ENCODE measurements around the gene R3HDM2.

The R3HDM2 gene

GRCh38 chr12:57430931-57431566 lies at the start of gene R3HDM2:
Gene R3HDM2, minus strand, starts transcription at chr12:57431043. Its CDS starts 120,615 bp downstream, at chr12:57310428.
- DNase-seq (ENCODE audit: low spot score): peak; percentile 90

DNA sequence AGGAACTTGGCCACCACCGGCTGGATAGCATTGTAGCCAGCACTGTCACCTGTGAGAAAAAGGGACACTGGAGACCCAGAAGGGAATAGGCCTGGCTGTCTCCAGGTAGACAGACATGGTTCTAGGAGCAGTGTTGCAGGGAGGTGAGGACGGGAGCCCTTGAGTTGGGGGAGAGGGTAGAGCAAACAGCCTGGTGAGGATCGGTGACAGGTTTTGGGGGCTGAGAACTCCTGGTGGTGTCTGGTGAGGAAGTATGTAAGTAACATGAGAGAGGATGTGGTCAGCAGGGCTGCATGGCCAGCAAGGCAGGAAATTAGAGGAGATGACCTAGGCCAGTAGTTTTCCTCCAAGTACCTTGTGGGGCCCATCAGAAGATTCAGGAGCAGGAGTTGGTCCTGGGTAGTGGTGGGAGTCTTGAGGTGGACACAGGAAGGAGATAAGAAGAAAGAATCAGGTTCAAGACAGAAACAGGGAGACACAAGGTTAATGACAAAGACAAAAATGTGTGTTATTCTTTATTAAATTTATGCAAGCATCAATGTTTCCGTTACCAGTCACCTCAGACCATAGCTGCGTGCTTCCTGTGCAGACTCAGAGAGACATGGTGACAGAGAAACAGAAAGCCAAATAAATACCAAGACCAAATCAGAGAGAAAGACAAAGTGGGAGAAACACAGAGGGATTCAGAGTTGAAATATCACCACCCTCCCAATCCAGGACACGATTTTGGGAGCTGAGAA lies 48.7 kb upstream of the R3HDM2 start, which contains the start of gene ARHGAP9:
TSS of gene ARHGAP9 (minus strand) at position 491 of the 740 bp plus-strand sequence. CDS start at position 31, 460 bp downstream.
- DNase-seq (ENCODE audit: low spot score): no peak

GRCh38 chr12:57479043-57479375 lies 48.2 kb upstream of the R3HDM2 start:
- no peak for DNase-seq (ENCODE audit: low spot score)

- no peak for DNase-seq (ENCODE audit: low spot score)
Observed at GRCh38 chr12:57477710-57478681, 47.2 kb upstream of the R3HDM2 start.

GRCh38 chr12:57476993-57477709 lies 46.3 kb upstream of the R3HDM2 start:
- no peak for DNase-seq (ENCODE audit: low spot score)

DNA sequence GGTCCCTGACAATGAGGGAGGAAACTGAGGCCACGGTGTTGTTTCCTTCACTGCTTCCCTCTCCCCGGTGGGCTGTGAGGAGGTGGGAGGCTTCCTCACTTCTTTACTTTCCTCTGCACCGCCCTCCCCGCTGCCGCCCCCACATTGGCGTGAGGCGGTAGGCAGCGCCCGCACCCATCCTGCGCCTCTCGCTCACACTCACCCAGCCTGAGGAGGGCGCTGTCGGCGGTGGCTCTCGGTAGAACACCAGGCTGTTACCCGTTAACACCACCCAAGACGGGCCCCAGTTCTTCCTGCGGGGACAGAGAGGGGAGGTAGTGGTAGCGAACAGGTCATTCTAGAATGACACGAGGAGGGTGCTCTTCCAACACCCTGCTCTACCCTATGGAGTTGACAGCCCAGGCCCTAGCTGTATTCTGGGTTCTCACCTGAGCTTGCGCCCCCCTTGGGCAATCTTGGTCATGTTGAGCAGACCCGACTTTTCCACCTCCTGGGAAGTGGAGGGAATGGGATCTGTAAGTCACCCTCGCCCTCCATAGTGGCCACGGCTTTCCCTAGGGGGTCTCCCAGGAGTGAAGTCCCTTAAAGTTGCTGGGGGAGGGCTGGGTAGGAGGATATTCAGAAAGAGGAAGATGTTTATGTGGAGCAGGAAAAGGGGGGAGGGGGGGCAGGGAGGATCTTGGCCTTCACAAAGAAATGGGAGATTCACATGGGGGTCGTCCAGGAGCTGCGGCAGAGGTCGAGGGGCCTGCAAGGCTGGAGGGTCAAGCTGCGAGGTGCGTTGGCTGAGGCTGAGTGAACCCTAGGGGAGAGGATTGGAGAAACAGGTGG lies 45.5 kb upstream of the R3HDM2 start:
- no peak for DNase-seq (ENCODE audit: low spot score)

DNA sequence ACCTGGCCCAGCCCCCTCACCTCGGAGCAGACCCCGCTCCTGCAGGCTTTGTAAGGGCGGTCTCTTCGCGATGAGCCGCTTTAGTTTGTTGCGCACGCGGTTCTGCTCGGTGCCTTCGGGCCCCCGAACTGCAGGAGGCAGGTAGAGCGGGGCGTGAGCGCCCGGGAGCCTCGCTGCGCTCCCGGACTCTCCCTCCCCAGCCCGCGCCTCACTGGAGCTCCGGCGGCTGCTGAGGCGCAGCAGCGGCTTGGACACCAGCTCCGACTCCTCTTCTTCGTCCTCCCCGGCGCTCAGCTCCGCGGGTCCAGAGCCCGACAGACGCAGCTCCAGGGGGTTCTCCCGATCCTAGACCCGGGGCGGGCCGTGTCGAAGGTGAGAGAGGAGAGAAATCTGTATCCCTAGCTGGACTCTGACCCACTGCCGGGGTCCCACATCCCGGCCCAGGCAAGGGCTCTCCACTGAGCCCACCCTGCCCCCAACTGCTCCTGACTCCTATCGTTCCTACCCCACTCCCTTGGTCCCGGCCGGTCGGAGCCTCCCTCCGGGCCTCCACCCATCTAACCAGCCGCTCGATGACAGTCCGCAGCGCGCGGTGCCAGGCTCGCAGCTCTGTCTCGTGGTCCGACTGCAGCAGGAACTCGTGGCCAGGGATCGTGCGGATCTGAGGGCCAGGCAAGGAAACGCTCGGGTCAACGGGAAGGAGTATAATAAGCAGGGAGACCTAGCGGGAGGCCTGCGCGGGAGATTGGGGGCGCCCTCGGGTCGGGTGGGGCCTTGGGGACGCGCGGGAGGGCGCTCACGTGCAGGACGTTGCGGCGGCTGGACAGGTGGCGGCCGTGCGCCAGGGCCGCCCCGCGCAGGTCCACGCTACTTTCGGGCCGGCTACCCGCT lies 44.7 kb upstream of the R3HDM2 start:
- no peak for DNase-seq (ENCODE audit: low spot score)

DNA sequence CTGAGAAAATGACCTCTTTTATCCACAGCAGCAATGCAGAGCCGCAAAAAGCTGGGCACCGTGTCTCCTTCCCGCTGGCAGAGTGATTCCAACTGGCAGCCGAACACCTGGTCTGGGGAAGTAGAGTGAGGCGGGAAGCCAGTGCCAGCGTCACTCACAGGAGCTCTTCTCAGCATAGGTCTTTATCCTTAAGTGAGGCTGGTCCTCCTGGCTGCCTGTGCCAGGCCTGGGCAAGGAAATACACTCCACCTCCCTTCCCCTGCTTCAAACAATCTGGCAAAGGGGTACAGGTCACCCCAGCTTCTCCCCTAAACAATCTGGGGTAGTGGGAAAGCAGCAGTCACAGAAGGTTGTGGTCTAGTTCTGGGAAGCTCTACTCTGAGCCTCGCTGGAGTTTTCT lies 44.0 kb upstream of the R3HDM2 start:
- no peak for DNase-seq (ENCODE audit: low spot score)

DNA sequence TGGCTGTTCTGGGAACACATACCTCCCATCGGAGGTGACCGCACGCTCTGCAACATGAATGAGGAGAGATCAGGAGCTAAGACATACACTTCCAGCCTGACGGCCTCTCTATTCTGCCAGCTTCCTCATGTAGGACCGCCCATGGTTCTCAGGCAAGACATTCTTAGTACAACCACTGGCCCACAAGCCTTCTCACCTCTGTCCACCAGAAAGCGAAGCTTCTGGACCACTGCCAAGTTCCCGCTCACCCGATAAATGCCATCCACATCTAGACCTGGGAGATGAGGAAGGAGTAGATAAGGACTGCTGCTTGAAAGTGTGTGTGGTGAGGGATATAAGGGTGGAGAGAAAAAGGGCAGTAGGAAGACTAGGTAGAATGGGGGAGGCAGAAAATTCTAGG lies 43.6 kb upstream of the R3HDM2 start:
- no peak for DNase-seq (ENCODE audit: low spot score)

DNA sequence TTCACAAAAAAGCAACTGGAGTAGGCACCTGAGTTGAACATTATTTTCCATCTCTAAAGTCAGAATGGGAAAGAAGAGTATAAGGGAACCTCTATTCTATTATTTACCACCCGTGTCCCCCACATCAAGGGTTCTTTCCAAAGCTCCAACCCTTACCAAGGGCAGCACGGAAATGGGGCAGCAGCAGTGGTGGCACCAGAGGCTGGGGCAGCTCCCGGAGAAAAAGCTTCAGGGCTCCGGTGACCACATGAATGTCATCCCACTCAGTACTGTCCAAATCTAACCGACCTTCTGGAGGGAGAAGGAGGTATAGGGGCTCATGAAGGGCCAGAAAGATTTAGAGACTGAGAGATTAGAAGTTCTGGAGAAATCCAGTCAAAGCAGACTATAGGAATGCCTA lies 43.0 kb upstream of the R3HDM2 start:
- no peak for DNase-seq (ENCODE audit: low spot score)

DNA sequence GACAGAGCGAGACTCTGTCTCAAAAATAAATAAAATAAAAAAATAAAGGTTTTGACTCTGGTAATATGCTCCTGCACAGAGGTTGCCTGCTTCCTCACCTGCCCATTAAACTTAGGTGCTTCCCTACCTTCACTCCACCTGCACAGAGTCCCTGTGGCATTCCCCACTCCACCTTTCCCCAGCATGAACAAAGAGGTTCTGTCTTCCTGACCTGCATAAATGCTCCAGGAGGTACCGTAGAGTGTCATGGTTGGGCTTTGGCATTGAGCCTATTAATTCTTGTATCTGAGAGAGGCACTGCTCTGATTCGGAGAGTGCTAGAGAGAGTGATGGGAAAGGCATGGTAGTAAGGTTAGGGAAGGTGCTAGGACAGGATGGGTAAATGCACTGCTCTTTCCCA lies 42.5 kb upstream of the R3HDM2 start:
- DNase-seq (ENCODE audit: low spot score): no peak

DNA sequence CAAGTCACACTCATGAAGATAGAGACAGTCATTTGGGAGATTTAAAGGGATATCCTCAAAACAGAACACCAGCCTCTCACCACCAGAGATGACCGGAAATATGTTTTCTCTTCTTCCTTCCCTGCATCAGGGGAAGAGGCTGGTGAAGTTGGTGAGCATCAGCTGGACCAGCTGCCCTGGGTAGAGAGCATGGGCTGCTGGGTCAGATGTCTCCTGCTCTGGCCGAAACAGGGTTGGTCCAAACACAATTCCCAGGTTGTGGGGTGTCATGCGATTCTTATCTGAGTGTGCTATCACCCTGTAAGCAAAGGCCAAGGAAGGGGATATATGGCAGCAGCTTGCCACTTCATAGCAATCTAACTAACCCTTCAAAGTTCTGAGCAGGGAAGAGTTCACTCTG lies 41.5 kb upstream of the R3HDM2 start:
- DNase-seq (ENCODE audit: low spot score): no peak

DNA sequence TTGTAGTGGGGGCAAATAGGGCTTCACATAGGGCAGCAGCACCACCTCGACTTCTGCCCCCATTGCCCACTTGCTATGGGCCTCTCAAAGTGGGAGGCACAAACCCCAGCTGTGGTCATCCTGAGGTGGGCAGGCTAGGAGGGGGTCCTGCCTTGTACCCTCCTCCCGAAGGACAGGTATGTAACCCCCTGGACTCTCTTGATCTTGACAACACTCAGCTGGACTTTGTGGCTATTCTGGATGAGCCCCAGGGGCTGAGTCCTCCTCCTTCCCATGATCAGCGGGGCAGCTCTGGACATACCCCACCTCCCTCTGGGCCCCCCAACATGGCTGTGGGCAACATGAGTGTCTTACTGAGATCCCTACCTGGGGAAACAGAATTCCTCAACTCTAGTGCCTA lies 40.8 kb upstream of the R3HDM2 start:
- no peak for DNase-seq (ENCODE audit: low spot score)

DNA sequence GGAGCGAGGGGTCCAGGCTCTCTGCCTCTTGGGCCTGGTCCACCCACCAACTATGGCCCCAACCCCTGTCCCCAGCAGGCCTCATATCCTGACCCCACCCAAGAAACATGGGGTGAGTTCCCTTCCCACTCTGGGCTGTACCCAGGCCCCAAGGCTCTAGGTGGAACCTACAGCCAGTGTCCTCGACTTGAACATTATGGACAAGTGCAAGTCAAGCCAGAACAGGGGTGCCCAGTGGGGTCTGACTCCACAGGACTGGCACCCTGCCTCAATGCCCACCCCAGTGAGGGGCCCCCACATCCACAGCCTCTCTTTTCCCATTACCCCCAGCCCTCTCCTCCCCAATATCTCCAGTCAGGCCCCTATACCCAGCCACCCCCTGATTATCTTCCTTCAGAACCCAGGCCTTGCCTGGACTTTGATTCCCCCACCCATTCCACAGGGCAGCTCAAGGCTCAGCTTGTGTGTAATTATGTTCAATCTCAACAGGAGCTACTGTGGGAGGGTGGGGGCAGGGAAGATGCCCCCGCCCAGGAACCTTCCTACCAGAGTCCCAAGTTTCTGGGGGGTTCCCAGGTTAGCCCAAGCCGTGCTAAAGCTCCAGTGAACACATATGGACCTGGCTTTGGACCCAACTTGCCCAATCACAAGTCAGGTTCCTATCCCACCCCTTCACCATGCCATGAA lies 40.3 kb upstream of the R3HDM2 start:
- DNase-seq (ENCODE audit: low spot score): no peak

- DNase-seq (ENCODE audit: low spot score): no peak
Observed at GRCh38 chr12:57470286-57470969, 39.6 kb upstream of the R3HDM2 start.

DNA sequence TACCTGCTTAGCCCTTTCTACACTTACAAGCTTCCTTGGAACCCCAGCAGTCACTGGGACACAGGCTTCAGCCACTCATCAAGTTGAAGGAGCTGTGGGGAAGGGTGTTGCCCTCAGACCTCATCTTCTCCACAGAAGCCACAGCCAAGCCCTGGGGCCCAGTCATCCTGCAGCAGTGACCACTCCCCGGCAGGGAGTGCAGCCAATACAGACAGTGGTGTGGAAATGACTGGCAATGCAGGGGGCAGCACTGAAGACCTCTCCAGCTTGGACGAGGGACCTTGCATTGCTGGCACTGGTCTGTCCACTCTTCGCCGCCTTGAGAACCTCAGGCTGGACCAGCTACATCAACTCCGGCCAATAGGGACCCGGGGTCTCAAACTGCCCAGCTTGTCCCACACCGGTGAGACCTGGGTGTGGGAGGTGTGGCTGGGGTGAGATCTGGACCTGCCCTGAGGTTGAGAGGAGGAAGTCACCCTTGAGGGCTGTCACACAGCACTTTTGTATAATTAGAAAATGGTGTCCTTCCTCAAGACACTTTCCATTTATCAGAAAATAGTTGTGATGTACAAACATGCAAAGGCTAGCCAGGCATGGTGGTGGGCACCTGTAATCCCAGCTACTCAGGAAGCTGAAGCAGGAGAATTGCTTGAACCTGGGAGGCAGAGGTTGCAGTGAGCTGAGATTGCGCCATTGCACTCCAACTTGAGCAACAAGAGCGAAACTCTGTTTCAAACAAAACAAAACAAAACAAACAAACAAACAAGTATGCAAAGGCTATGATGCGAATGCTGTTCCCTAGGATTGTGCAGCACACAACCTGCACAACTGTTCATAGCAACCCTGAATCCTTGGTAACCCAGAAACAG lies 38.7 kb upstream of the R3HDM2 start:
- DNase-seq (ENCODE audit: low spot score): no peak

- no peak for DNase-seq (ENCODE audit: low spot score)
Observed at GRCh38 chr12:57467915-57468314, 37.1 kb upstream of the R3HDM2 start.

Measured in pons (tissue), 1 donor.